HFF-Myc (cell line): ENCODE measurements around the gene CD248.
A peak's percentile ranks its signal among the peaks of the same experiment; 100 is the strongest.
"Not testable (repeated sequence)": the region's sequence is repeated elsewhere in the genome, so short reads cannot be mapped to it uniquely, and the experiment has no call there.

ENCODE experiments used
- DNase-seq: peaks from one replicate; pipeline ENCODE4 v3.0.0-alpha.2; 2011; ENCODE audit warnings: low read depth; ENCODE audit errors: extremely low read depth
- H3K4me3 ChIP-seq: replicated peaks from 2 replicates; pipeline ENCODE4 v1.5.1; 2011; ENCODE audit warnings: low read depth, mild to moderate bottlenecking, control low read depth, low read length
- CTCF ChIP-seq: IDR thresholded peaks from 2 replicates; pipeline ENCODE4 v1.5.1; 2012; ENCODE audit warnings: mild to moderate bottlenecking, low read depth, low read length, control low read depth; ENCODE audit errors: missing control alignments

Gene CD248

DNA sequence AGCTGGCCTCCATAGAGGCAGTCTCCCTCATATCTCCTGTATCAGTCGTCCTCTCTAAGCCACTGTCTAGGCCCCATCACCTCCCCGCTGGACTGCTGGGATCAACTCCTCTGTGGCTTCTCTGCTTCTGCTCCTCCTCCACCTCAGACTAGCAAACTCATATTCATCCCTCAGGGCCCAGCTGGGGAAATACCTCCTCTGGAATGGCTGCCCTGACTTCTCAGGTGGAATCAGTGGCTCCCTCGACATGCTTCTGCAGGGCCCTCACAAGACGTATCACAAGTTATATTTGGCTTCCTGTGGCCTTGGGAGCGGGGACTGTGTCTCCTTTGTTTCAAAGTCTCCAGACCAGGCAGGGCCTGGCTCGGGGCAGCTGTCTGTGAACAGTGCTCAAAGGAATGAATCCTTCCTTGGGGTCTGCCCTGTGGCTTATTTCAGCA lies 44.7 kb upstream of the CD248 start:
- no peak for TF ChIP-seq CTCF
- no peak overlapping the region for H3K4me3 ChIP-seq
- no peak for DNase-seq

GRCh38 chr11:66360406-66361073 lies 43.7 kb upstream of the CD248 start:
- H3K4me3 ChIP-seq, result no peak overlapping the region
- no peak for DNase-seq
- TF ChIP-seq CTCF, result no peak

GRCh38 chr11:66359662-66360087 lies 42.8 kb upstream of the CD248 start:
- no peak overlapping the region for H3K4me3 ChIP-seq
- no peak for DNase-seq
- TF ChIP-seq CTCF, result no peak

DNA sequence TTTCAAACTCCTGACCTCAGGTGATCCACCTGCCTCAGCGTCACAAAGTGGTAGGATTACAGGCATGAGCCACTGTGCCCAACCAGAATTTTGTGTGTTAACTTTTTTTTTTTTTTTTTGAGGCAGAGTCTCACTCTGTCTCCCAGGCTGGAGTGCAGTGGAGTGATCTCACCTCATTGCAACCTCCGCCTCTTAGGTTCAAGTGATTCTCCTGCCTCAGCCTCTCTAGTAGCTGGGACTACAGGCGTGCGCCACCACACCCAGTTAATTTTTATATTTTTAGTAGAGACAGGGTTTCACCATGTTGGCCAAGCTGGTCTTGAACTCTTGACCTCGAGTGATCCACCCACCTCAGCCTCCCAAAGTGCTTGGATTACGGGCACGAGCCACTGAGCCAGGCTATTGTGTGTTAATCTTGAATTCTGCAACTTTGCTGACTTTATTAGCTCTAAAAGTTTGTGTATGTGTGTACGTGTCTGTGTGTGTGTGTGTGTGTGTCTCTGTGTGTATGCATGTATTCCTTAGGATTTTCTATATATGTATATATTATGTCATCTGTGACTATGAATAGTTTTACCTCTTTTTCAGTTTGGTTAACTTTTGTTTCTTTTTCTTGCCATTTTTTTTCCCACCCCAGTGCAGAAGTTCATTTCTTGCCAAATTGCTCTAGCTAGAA lies 33.9 kb upstream of the CD248 start:
- H3K4me3 ChIP-seq, DNase-seq: not testable (repeated sequence)

DNA sequence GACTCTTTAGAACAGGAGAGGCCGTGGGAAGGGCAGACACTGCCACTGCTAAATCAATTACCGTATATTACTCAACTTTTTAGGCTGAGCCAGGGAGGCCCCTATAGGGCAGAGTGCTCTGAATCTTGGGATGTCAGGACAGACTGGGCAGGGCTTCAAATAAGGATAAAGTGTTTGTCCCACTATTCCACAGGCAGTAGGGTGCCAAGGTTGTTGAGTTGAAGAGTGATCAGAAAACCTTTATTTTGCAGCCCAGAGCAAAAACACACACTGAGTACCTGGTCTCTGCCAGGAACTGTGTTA lies 32.2 kb upstream of the CD248 start:
- TF ChIP-seq CTCF, result no peak
- DNase-seq, result no peak
- H3K4me3 ChIP-seq, result no peak overlapping the region

DNA sequence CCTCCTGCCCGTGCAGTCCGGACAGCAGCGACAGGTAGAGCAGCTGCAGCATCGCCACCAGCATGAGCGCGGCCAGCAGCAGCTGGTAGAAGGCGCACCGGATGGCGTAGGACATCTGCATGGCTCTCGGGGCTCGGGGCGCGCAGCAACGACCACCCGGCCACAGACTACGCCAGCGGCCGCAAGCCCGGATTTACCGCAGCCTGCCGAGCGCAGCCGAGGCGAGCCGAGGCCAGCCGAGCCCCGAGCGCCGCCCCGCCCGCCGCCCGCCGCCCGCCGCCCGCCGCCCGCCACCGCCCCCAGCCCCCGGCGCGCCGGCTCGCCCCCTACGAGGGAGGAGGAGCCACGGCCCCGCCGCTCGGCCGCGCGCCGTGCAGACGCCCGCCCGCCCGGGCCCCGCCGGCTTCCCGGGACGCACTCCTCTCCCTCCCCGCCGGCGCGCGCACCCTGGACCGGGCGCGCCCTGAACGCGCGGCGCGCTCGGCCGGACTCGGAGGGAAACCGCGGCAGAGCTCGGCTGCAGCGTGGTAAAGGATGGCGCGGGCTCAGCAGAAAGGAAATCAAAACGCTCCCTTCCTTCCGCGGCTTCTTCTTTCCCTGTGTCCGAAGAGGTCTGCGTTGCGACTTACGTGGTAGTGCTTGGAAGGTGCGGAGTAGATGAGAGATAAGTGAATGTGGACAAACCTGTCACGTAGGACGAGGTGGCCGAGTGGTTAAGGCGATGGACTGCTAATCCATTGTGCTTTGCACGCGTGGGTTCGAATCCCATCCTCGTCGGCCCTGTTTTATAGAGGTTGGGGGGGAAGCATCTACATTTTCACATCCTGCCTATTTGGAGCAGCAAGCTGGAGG lies 30.8 kb upstream of the CD248 start, which contains the start of gene B4GAT1:
B4GAT1 (minus strand) TSS at position 205 of the 852 bp plus-strand sequence; CDS start at position 121, 84 bp downstream.
- peak; percentile 80 for DNase-seq
- TF ChIP-seq CTCF, result no peak
- H3K4me3 ChIP-seq, result peak within 1 kb of the TSS; percentile 85
